K562 (cell line): Measurements from ENCODE around the gene SLC25A5. TPM values are rescaled to one million over a fixed set of nuclear protein-coding genes. Genes with fewer than 3 reads are reported as not detected.
A peak's percentile ranks its signal among the peaks of the same experiment; 100 is the strongest.

Source experiments
- ATAC-seq: fragments of 200-7000 bp; cut with Tn5 transposase; 3 replicates; pipeline ENCODE4 v1.9.1; 2020; ENCODE audit warnings: moderate library complexity
- BruUV-seq: library from RNA; stranded (reverse); fragments of 400-500 nt; replicated peaks from 2 replicates; lab custom pipeline; 2021; lab: Mats Ljungman, UMichigan
- CTCF ChIA-PET: fragments of 300-600 bp; formaldehyde crosslinking; extraction: SDS; loops from one replicate; lab custom pipeline; 2021; ENCODE audit warnings: low intra/inter-chr PET ratio; lab: Yijun Ruan, JAX
- POLR2A ChIA-PET: fragments of 300-600, 350-650 bp; sonication (Branson Sonifier 250); formaldehyde crosslinking; extraction: SDS; loops from one replicate; lab custom pipeline; 2021; ENCODE audit warnings: antibody characterized with exemption, inconsistent platforms; lab: Yijun Ruan, JAX
- DNase-seq, 4 experiments: peaks; one replicate each; pipeline versions ENCODE4 v3.0.0 to v3.0.0-alpha.2; 2011 to 2018; ENCODE audit warnings: low spot score in 3 of 4, mixed read lengths in 3 of 4; ENCODE audit errors: extremely low read depth in 1 of 4
- FAIRE-seq: peaks from 2 replicates; lab custom pipeline; 2011; peaks lifted over from hg19 to GRCh38; lab: Jason Lieb, UNC
- H2AFZ ChIP-seq: 2 replicates; pipeline ENCODE4 v1.6.0; 2011; ENCODE audit warnings: low read depth, low read length, control low read depth, inconsistent platforms
- H3K27ac ChIP-seq: fragments of 200-600 bp; 3 replicates; pipeline ENCODE4 v1.8.0; 2011; ENCODE audit warnings: low read depth, mild to moderate bottlenecking, control low read depth, inconsistent platforms, low read length, moderate library complexity, mixed read lengths; ENCODE audit errors: extremely low read depth
- H3K27me3 ChIP-seq, 2 experiments: fragments of 300-600 bp in 1 of 2; 2 replicates in 1 of 2; 3 replicates in 1 of 2; pipeline versions ENCODE4 v1.6.0 to v1.8.0; 2011; ENCODE audit warnings: inconsistent platforms in 2 of 2, low read length in 2 of 2, mild to moderate bottlenecking in 1 of 2, mixed read lengths in 1 of 2, moderate library complexity in 1 of 2; ENCODE audit not compliant: control insufficient read depth in 2 of 2, insufficient read depth in 2 of 2
- H3K36me3 ChIP-seq: fragments of 300-600 bp; 3 replicates; pipeline ENCODE4 v1.8.0; 2011; ENCODE audit warnings: mild to moderate bottlenecking, low read length, inconsistent platforms; ENCODE audit not compliant: control insufficient read depth, insufficient read depth
- H3K4me1 ChIP-seq, 2 experiments: fragments of 200-600 bp in 1 of 2; replicated peaks in 1 of 2; 2 replicates in 1 of 2; 3 replicates in 1 of 2; pipeline versions ENCODE4 v1.5.1 to v1.8.0; 2011; ENCODE audit warnings: inconsistent platforms in 2 of 2, low read length in 2 of 2, mild to moderate bottlenecking in 1 of 2, mixed read lengths in 1 of 2, moderate library complexity in 1 of 2; ENCODE audit not compliant: control insufficient read depth in 2 of 2, insufficient read depth in 2 of 2
- H3K4me2 ChIP-seq: 2 replicates; pipeline ENCODE4 v1.6.1; 2011; ENCODE audit warnings: low read length, control low read depth, inconsistent platforms, mixed read lengths; ENCODE audit not compliant: insufficient read depth
- H3K4me3 ChIP-seq: fragments of 200-600 bp; sonication (generic), shearing (Covaris generic); 2 replicates; pipeline ENCODE4 v1.5.1; 2016; ENCODE audit warnings: control low read depth, inconsistent platforms
- H3K79me2 ChIP-seq: fragments of 200-600 bp; 3 replicates; pipeline ENCODE4 v1.8.0; 2011; ENCODE audit warnings: low read length, inconsistent platforms; ENCODE audit not compliant: control insufficient read depth, insufficient read depth
- H3K9ac ChIP-seq, 2 experiments: 2 replicates each; pipeline versions ENCODE4 v1.6.0 to v1.6.1; 2011; ENCODE audit warnings: low read depth in 2 of 2, low read length in 2 of 2, control low read depth in 1 of 2, inconsistent platforms in 1 of 2, mild to moderate bottlenecking in 1 of 2, mixed read lengths in 1 of 2; ENCODE audit not compliant: insufficient read depth in 1 of 2
- H3K9me1 ChIP-seq: one replicate; pipeline ENCODE4 v1.6.0; 2011; ENCODE audit warnings: inconsistent platforms, mild to moderate bottlenecking, low read length, moderate library complexity; ENCODE audit not compliant: control insufficient read depth, insufficient read depth
- H3K9me3 ChIP-seq: replicated peaks from 2 replicates; pipeline ENCODE4 v1.5.1; 2011; ENCODE audit warnings: low read depth, low read length, inconsistent platforms; ENCODE audit not compliant: control insufficient read depth, insufficient read depth
- H4K20me1 ChIP-seq: replicated peaks from 2 replicates; pipeline ENCODE4 v1.6.1; 2011; ENCODE audit warnings: low read length, inconsistent platforms, mixed read lengths; ENCODE audit not compliant: control insufficient read depth, insufficient read depth
- ASH1L ChIP-seq: fragments of 450-650 bp; IDR thresholded peaks from 2 replicates; pipeline ENCODE4 v1.6.1; 2018; ENCODE audit warnings: borderline replicate concordance, mild to moderate bottlenecking, low read depth; ENCODE audit not compliant: partially characterized antibody
- BCOR ChIP-seq: fragments of 450-650 bp; IDR thresholded peaks from 2 replicates; pipeline ENCODE4 v1.6.1; 2016
- CEBPB ChIP-seq: fragments of 450-650 bp; IDR thresholded peaks from 2 replicates; pipeline ENCODE4 v1.6.1; 2016; ENCODE audit warnings: missing genetic modification characterization, missing compliant biosample characterization
- ELF4 ChIP-seq: fragments of 450-650 bp; formaldehyde crosslinking; IDR thresholded peaks from 2 replicates; pipeline ENCODE4 v1.4.0; 2022; ENCODE audit warnings: missing genetic modification characterization
- KDM1A ChIP-seq, 2 experiments: fragments of 450-650 bp; IDR thresholded peaks; 2 replicates each; pipeline ENCODE4 v1.6.1; 2016; ENCODE audit warnings: mild to moderate bottlenecking in 2 of 2
- KDM5B ChIP-seq: fragments of 200-600 bp; sonication (generic); IDR thresholded peaks from 2 replicates; pipeline ENCODE4 v1.6.1; 2012; ENCODE audit warnings: low read depth, mild to moderate bottlenecking, moderate library complexity, low read length, control low read depth, inconsistent platforms; ENCODE audit not compliant: insufficient replicate concordance
- MXI1 ChIP-seq: IDR thresholded peaks from 2 replicates; pipeline ENCODE4 v1.6.1; 2011; ENCODE audit warnings: low read depth, mild to moderate bottlenecking, improper control_type of control experiment, low read length
- PTBP1 ChIP-seq: fragments of 200-400 bp; formaldehyde crosslinking; IDR thresholded peaks from 2 replicates; pipeline ENCODE4 v1.6.1; 2017; ENCODE audit warnings: low read depth, low read length
- RBM25 ChIP-seq: fragments of 200-400 bp; formaldehyde crosslinking; IDR thresholded peaks from 2 replicates; pipeline ENCODE4 v1.6.1; 2018; ENCODE audit warnings: low read length, low read depth, moderate library complexity; ENCODE audit not compliant: severe bottlenecking
- TFAM ChIP-seq: fragments of 250-450 bp; sonication (Bioruptor Pico); conservative IDR thresholded peaks from 2 replicates; pipeline ENCODE4 v1.5.0; 2021; ENCODE audit warnings: mild to moderate bottlenecking, moderate library complexity
- ZC3H11A ChIP-seq: IDR thresholded peaks from 2 replicates; pipeline ENCODE4 v1.6.1; 2012; ENCODE audit warnings: low read depth, low read length, improper control_type of control experiment
- ZNF511 ChIP-seq: sonication (generic); formaldehyde crosslinking; IDR thresholded peaks from 2 replicates; pipeline ENCODE4 v1.8.0; 2022; ENCODE audit warnings: mild to moderate bottlenecking, missing genetic modification reagents
- WGBS: fragments of 100-300 bp; shearing (Covaris generic); methylation state at CpG from one replicate; pipeline ENCODE4 v1.1.6; 2016; ENCODE audit warnings: low coverage, mixed read lengths; ENCODE audit not compliant: insufficient coverage; ENCODE audit errors: missing lambda C conversion rate; 5-methylcytosine and 5-hydroxymethylcytosine counted together
- in situ Hi-C: fragments of 300-500 bp; cut with MboI; formaldehyde crosslinking; loops from 4 replicates; pipeline ENCODE4 v1.15.0; 2018; ENCODE audit warnings: inconsistent platforms, mixed read lengths
- intact Hi-C: fragments of 100-400 bp; cut with micrococcal nuclease; formaldehyde crosslinking; loops from 2 replicates; pipeline ENCODE4 v1.14.2; 2022
- polyA plus RNA-seq, 8 experiments: library from polyadenylated mRNA; depleted of rRNA in 4 of 8; stranded (reverse) in 5 of 8; unstranded in 3 of 8; fragments of >200 nt; fragmentation: Nextera tagmentation in 2 of 8; fragmentation: Illumina TruSeq in 1 of 8; extraction: Ambion mirVana in 2 of 8; extraction: Trizol in 1 of 8; gene quantifications; 2 replicates each; pipeline versions ENCODE4 v1.2.1 to v1.2.3, GENCODE V29; 2011 to 2014; ENCODE audit warnings: inconsistent platforms in 1 of 8, missing spikeins in 1 of 8
- total RNA-seq, 7 experiments: library from RNA; depleted of rRNA in 6 of 7; stranded (reverse); fragments of >200 nt in 6 of 7; fragmentation: Illumina TruSeq in 2 of 7; extraction: Trizol in 2 of 7; gene quantifications; 2 replicates each; pipeline versions ENCODE4 v1.2.1 to v1.2.3, GENCODE V29; 2011 to 2021; ENCODE audit warnings: low replicate concordance in 1 of 7

Gene SLC25A5
- total and polyA plus RNA-seq, 9 of the 15 experiments (the other 6 are each of a cell fraction or from before 2014, with no cell fraction given) = 470 to 5,247 (median 596) TPM

- H4K20me1 ChIP-seq = peaks cover 9% of the 10 kb centered on the region; the same call in 1 of the 2 replicates
- BruUV-seq = no TSS peak
- ATAC-seq = no peak
- CTCF ChIA-PET = no interaction called here
- WGBS = 36% methylated on average over 1 of the region's 2 CpGs
- POLR2A ChIA-PET = no interaction called here
- H2AFZ ChIP-seq = no peak overlapping the region
- no peak for FAIRE-seq
- H3K9me1 ChIP-seq = no peaks in the 10 kb centered on the region
- no peak overlapping the region for H3K9ac ChIP-seq
- no peaks in the 10 kb centered on the region for H3K9me3 ChIP-seq
- TF ChIP-seq ZC3H11A (no peak), KDM1A (IDR thresholded peaks at IDR 0.05) (0 out of 4 replicates have a peak, but pooled peaks of 1 of the 2 experiments have one; percentile 10), RBM25 (peak; percentile 70), BCOR (peak; percentile 25; the same call in 1 of the 2 replicates)
- DNase-seq = no peak
- intact Hi-C loops (no loop called here), in situ Hi-C loops (no loop called here)
- no peak overlapping the region for H3K27ac ChIP-seq
- H3K79me2 ChIP-seq = no peaks in the 10 kb centered on the region
- no peak overlapping the region for H3K4me3 ChIP-seq
- no peaks in the 10 kb centered on the region for H3K27me3 ChIP-seq
- no peaks in the 10 kb centered on the region for H3K36me3 ChIP-seq
- no peak overlapping the region for H3K4me2 ChIP-seq
- H3K4me1 ChIP-seq = no peaks in the 10 kb centered on the region
Observed at GRCh38 chrX:119419898-119420297, 48.3 kb upstream of the SLC25A5 start.

- Histone ChIP-seq H3K9me1 (no peaks in the 10 kb centered on the region), H3K4me2 (no peak overlapping the region), H4K20me1 (peaks cover 9% of the 10 kb centered on the region; the same call in 1 of the 2 replicates), H3K9me3 (no peaks in the 10 kb centered on the region), H3K79me2 (no peaks in the 10 kb centered on the region), H3K9ac (no peak overlapping the region), H3K27me3 (no peaks in the 10 kb centered on the region), H3K4me3 (no peak overlapping the region), H3K4me1 (peaks cover 4% of the 10 kb centered on the region in 2 experiments; a peak in 2 of 5 replicates), H3K36me3 (no peaks in the 10 kb centered on the region), H2AFZ (no peak overlapping the region), H3K27ac (no peak overlapping the region)
- 73% methylated on average over 5 of the region's 7 CpGs for WGBS
- BruUV-seq = no TSS peak
- in situ Hi-C loops = no loop called here
- ChIA-PET POLR2A (no interaction called here), CTCF (no interaction called here)
- ATAC-seq (no peak), FAIRE-seq (no peak), DNase-seq (no peak)
- intact Hi-C loops = no loop called here
- TF ChIP-seq CEBPB (tag) = no peak
- TF ChIP-seq PTBP1 = no peak
- no peak for TF ChIP-seq TFAM (CRISPR knock-in tag)
- no peak for TF ChIP-seq MXI1
- TF ChIP-seq ZNF511 = no peak
- no peak for TF ChIP-seq ELF4 (CRISPR knock-in tag)
- TF ChIP-seq ASH1L = no peak
- no peak for TF ChIP-seq KDM5B
Observed at GRCh38 chrX:119421016-119421705, 47.1 kb upstream of the SLC25A5 start.
